GM12875 (cell line): ENCODE measurements around the gene CNGA3.

Experiments used
- H3K4me3 ChIP-seq: one replicate; pipeline ENCODE4 v1.5.1; 2011; ENCODE audit warnings: low read depth, low read length, control low read depth
- CTCF ChIP-seq: IDR thresholded peaks from 2 replicates; pipeline ENCODE4 v1.5.1; 2011; ENCODE audit warnings: low read depth, mild to moderate bottlenecking, control low read depth, inconsistent platforms, low read length, moderate library complexity, borderline replicate concordance; ENCODE audit not compliant: insufficient read depth

The CNGA3 gene

DNA sequence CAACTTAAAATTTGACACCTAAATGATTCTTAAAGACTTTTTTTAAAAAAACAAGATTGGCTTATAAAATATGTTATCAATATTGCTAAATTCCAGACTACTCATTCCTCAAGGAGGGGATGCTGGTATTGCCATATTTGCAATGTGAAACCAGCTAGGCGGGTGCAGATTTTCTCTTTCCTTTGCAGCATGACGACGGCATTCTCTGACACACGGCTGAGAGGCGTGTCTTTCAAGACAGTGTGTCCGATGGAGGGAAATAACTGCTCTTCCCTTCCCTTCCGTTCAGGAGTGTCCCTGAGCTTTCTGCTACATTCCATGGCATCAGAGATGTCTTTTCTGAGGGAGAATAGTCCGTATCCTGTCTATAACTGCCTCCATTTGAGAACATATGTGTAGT, 38.2 kb upstream of the CNGA3 start:
- no peak for TF ChIP-seq CTCF
- no peak overlapping the region for H3K4me3 ChIP-seq

- no peak for TF ChIP-seq CTCF
- no peak overlapping the region for H3K4me3 ChIP-seq
Measured at GRCh38 chr2:98308532-98308931, 37.7 kb upstream of the CNGA3 start.

DNA sequence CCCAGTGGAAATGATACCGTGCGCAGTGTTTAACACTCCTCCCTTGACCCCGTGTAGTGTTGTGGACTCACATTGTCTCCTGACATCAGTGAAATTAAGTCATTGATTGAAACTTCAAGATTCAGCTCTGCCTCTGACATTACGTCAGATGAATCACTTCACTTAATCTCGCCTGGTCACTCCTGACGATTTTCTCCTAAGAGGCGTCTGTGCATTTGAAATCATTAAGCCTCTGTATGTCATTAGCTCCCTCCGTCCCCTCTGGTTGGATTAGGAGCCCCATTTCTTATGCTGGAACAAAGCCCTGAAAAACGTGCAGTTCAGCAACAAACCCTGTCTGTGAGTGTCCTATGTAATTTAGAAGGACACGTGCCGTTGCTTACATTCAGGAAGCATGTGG, 36.7 kb upstream of the CNGA3 start:
- no peak for TF ChIP-seq CTCF
- H3K4me3 ChIP-seq: no peak overlapping the region

DNA sequence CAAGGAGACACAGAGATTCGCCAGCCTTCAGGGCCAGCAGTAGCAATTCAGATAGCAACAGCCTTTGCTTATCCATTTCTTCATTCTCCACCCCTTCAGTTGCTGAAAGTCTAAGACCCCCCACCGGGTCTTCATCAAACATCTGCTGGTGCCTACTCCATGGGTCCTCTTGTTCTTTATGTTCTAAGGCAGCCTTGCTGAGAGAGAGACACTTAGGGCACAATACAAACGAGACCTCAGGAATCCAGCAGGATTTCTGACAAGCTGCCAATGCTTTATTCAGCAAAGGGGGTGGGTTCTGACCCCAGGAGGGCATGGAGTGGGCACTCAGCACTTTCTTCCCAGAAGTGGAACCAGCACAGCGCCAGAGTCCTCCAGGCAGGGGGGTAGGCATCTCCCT, 36.2 kb upstream of the CNGA3 start:
- TF ChIP-seq CTCF: no peak
- no peak overlapping the region for H3K4me3 ChIP-seq

- H3K4me3 ChIP-seq: no peak overlapping the region
- TF ChIP-seq CTCF: no peak
Measured at GRCh38 chr2:98311090-98311489, 35.2 kb upstream of the CNGA3 start.

- TF ChIP-seq CTCF: no peak
- H3K4me3 ChIP-seq: no peak overlapping the region
Measured at GRCh38 chr2:98311771-98312545, 34.3 kb upstream of the CNGA3 start.

- H3K4me3 ChIP-seq: no peak overlapping the region
- TF ChIP-seq CTCF: no peak
Measured at GRCh38 chr2:98313492-98314250, 32.6 kb upstream of the CNGA3 start.
